LNCAP (cell line): ENCODE measurements around the gene MAGI3.

Experiments used
- TF ChIP-seq, protein P1 (sequence below): fragments of 450-650 bp; IDR thresholded peaks from 2 replicates; pipeline ENCODE4 v1.5.1; 2017; ENCODE audit warnings: mild to moderate bottlenecking

The MAGI3 gene

DNA sequence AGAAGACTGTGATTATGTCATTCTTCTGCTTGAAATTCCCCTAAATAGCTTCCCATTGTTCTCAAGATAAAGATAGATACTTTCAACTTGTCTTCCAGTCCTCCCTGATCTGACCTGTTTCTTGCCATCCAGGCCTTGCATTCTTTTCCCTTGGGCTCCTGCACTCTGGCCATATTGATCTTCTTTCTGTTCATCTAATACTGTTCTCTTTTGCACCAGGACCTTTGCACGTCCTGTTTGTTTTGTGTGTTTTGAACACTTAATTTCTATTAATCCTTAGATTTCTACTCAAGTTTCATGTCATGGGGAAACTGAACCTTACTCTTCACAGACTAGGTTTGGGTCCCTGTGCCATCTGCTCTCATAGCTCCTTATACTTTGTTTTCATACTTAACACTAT is 65.1 kb downstream of the MAGI3 start:
- TF ChIP-seq, protein P1, sequence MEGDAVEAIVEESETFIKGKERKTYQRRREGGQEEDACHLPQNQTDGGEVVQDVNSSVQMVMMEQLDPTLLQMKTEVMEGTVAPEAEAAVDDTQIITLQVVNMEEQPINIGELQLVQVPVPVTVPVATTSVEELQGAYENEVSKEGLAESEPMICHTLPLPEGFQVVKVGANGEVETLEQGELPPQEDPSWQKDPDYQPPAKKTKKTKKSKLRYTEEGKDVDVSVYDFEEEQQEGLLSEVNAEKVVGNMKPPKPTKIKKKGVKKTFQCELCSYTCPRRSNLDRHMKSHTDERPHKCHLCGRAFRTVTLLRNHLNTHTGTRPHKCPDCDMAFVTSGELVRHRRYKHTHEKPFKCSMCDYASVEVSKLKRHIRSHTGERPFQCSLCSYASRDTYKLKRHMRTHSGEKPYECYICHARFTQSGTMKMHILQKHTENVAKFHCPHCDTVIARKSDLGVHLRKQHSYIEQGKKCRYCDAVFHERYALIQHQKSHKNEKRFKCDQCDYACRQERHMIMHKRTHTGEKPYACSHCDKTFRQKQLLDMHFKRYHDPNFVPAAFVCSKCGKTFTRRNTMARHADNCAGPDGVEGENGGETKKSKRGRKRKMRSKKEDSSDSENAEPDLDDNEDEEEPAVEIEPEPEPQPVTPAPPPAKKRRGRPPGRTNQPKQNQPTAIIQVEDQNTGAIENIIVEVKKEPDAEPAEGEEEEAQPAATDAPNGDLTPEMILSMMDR, result no peak

DNA sequence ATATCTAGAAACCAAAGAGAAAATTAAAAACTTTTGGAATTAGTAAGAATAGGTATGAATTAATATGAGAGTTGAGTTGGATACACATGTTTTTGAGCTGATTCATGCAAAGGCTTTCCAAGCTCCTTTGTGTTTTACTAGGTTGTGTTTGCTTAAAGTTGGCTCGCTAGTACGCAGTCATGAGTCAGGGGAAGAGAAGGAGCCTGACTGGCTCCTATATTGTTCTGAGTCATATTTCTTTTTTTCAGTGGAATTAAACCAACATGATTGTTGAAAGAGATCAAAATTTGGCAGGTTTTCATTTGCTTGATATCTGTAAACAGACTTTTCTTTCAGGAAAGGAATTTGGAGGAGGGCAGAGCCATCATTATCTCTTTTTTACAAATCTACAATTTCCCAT is 66.7 kb downstream of the MAGI3 start:
- TF ChIP-seq, protein P1, result no peak

DNA sequence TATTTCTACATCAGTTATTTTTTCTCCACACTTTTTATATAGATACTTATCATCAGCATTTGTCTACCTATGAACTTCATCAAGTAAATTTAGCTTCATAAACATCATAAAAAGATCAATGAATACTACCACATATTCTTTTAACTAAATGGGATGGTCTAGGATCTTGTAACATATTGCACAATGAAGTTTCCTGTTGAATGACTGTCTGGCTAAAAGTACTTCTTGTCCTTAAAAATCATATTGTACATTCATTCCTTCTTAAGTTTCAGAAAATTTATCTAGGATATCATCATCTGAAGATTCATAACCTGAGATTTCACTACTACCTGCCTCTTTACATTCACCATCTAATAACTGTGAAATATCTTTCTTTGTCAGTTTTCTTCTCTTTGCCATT is 69.0 kb downstream of the MAGI3 start:
- TF ChIP-seq, protein P1, result no peak

DNA sequence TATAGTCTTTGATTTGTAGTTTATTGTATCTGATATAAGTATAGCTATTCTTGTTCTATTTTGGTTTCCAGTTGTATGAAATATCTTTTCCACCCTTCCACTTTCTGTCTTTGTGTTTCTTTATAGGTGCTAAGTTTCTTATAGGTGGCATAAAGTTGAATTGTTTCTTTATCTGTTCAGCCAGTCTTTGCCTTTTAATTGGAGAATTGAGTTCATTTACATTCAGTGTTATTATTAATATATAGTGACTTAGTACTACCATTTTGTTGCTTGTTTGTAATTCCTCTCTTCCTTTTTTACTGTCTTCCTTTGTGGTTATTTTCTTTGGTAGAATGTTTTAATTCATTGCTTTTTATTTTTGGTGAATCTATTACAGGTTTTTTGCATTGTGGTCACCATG is 77.7 kb downstream of the MAGI3 start:
- TF ChIP-seq, protein P1, result no peak

DNA sequence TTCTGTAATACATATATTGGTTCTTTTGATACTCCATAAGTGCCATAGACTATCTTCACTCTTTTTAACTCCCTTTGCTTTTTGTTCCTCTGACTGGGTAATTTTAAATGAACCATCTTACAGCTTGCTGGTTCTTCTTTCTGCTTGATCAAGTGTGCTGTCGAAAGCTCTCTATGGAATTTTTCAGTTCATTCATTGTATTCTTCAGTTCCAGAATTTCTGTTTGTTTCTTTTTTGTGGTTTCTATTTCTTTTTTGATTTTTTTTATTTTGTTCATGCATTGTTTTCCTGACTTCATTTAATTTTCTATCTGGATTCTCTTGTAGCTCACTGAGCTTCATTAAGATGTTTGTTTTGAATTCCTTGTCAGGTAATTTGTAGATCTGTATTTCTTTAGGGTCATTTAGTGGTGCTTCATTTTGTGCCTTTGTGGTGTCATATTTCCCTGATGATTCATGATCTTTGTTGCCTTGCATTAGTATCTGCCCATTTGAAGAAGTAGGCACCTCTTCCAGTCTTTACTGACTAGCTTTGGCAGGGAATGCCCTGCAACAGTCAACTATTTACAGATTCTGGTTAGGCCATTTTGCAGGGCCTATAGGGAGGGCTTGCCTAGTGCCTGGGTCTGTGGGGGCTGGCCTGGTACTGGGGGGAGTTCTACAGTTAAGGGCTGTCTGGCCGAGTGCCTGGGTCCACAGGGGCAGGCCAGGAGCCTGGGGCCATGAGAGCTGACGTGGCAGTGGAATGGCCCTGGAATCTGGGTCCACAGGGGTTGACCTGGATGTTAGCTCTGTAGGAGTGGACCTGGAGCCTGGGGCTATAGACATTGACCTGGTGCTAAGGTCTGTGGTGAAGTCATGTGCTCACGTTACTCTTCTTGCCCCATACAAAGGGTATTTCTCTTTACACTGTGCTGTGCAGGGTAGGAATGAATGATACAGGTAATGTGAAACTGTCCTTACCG is 89.7 kb downstream of the MAGI3 start:
- TF ChIP-seq, protein P1, result no peak

DNA sequence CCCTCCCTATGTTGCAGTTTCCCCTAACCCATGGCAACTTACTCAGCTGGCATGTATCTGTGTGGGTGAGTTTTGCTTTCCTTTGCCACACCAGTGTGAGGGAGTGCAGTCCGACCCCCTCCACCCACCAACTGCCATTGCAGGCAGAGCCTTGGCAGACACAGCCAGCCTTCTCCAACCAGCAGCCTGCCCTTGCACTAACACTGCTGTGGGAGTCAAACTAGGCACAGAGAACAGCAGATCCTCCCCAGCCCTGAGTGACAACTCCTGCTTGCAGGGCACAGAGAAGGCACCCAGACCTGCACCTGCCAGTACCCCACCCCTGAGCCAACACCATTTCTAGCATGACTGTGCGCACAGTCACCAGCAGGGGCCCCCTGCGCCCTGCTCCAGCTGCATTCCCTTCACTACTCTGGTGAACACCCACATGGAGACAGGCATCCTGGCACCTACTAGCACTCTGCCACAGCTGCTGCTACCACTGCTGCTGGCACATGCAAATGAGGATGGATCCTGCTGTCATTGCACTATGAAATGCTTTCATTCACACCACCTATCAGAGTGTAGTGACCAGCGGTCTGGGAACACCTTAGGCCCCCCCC is 98.4 kb downstream of the MAGI3 start:
- TF ChIP-seq, protein P1, result no peak

DNA sequence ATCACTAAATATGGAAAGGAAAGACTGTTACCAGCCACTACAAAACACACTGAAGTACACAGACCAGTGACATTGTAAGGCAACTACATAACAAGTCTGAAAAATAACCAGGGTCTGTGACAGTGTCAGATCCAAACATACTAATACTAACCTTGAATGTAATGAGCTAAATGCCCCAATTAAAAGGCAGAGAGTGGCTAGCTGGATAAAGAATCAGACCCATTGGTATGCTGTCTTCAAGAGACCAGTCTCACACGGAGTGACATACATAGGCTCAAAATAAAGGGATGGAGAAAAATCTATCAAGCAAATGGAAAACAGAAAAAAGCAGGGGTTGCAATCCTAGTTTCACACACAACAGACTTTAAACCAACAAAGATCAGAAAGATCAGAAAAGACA is 100.1 kb downstream of the MAGI3 start:
- TF ChIP-seq, protein P1, result no peak
